Endothelial cell of umbilical vein (primary cell): ENCODE data around the gene LRTM2. TPM values are rescaled to one million over a fixed set of nuclear protein-coding genes. Genes with fewer than 3 reads are reported as not detected.

ENCODE experiments used
- BruUV-seq: library from RNA; stranded (reverse); fragments of 400-500 nt; replicated peaks from 2 replicates; lab custom pipeline; 2021; lab: Mats Ljungman, UMichigan
- CTCF ChIA-PET: fragments of 300-600, 350-600 bp; sonication (Branson Sonifier 250); formaldehyde crosslinking; loops from one replicate; lab custom pipeline; 2021; ENCODE audit warnings: antibody characterized with exemption, inconsistent platforms; lab: Charles Lee
- POLR2A ChIA-PET: fragments of 300-600, 350-600 bp; sonication (Branson Sonifier 250); formaldehyde crosslinking; loops from one replicate; lab custom pipeline; 2021; ENCODE audit warnings: antibody characterized with exemption, inconsistent platforms; lab: Charles Lee
- DNase-seq: peaks from one replicate; pipeline ENCODE4 v3.0.0-alpha.2; 2011; ENCODE audit warnings: low read depth, low spot score
- FAIRE-seq: peaks from 2 replicates; lab custom pipeline; 2011; peaks lifted over from hg19 to GRCh38; lab: Jason Lieb, UNC
- H2AFZ ChIP-seq: 2 replicates; pipeline ENCODE4 v1.6.0; 2012; ENCODE audit warnings: low read depth, low read length, control low read depth, inconsistent platforms
- H3K27ac ChIP-seq: 2 replicates; pipeline ENCODE4 v1.5.1; 2011; ENCODE audit warnings: low read depth, mild to moderate bottlenecking, control low read depth, low read length, moderate library complexity; ENCODE audit not compliant: insufficient read depth
- H3K27me3 ChIP-seq, 2 experiments: 2 replicates each; pipeline versions ENCODE4 v1.6.0 to v1.6.1; 2011; ENCODE audit warnings: low read length in 2 of 2, mixed read lengths in 1 of 2; ENCODE audit not compliant: control insufficient read depth in 2 of 2, insufficient read depth in 2 of 2
- H3K36me3 ChIP-seq, 2 experiments: 2 replicates in 1 of 2; 3 replicates in 1 of 2; pipeline ENCODE4 v1.5.1; 2011; ENCODE audit warnings: low read length in 2 of 2, mild to moderate bottlenecking in 1 of 2, moderate library complexity in 1 of 2; ENCODE audit not compliant: control insufficient read depth in 2 of 2, insufficient read depth in 2 of 2; ENCODE audit errors: extremely low read depth in 1 of 2
- H3K4me1 ChIP-seq: 3 replicates; pipeline ENCODE4 v1.5.1; 2011; ENCODE audit warnings: mild to moderate bottlenecking, low read length; ENCODE audit not compliant: control insufficient read depth, insufficient read depth; ENCODE audit errors: extremely low read depth
- H3K4me2 ChIP-seq: 2 replicates; pipeline ENCODE4 v1.6.1; 2011; ENCODE audit warnings: low read length, control low read depth, mixed read lengths; ENCODE audit not compliant: insufficient read depth
- H3K4me3 ChIP-seq, 3 experiments: fragments of 200-600 bp in 1 of 3; sonication (generic), shearing (Covaris generic) in 1 of 3; replicated peaks in 1 of 3; 2 replicates each; pipeline ENCODE4 v1.5.1; 2011 to 2016; ENCODE audit warnings: control low read depth in 3 of 3, low read length in 3 of 3, mild to moderate bottlenecking in 2 of 3, inconsistent platforms in 1 of 3, low read depth in 1 of 3, moderate library complexity in 1 of 3; ENCODE audit not compliant: insufficient read depth in 1 of 3
- H3K79me2 ChIP-seq: 2 replicates; pipeline ENCODE4 v1.6.0; 2012; ENCODE audit warnings: low read length, inconsistent platforms; ENCODE audit not compliant: control insufficient read depth, insufficient read depth
- H3K9ac ChIP-seq: replicated peaks from 2 replicates; pipeline ENCODE3; 2011; ENCODE audit warnings: low read length, control low read depth; ENCODE audit not compliant: insufficient read depth; ENCODE audit errors: extremely low read depth
- H3K9me1 ChIP-seq: replicated peaks from 3 replicates; pipeline ENCODE4 v1.6.0; 2011; ENCODE audit warnings: mild to moderate bottlenecking, low read length; ENCODE audit not compliant: control insufficient read depth, insufficient read depth; ENCODE audit errors: extremely low read depth
- H3K9me3 ChIP-seq: replicated peaks from 2 replicates; pipeline ENCODE4 v1.5.1; 2012; ENCODE audit warnings: low read length, inconsistent platforms; ENCODE audit not compliant: control insufficient read depth, insufficient read depth
- H4K20me1 ChIP-seq: replicated peaks from 2 replicates; pipeline ENCODE3; 2011; ENCODE audit warnings: mild to moderate bottlenecking, low read length; ENCODE audit not compliant: control insufficient read depth, insufficient read depth; ENCODE audit errors: extremely low read depth
- CTCF ChIP-seq, 2 donors: IDR thresholded peaks; 1 replicate in 1 of 2; 2 replicates in 1 of 2; pipeline ENCODE4 v1.5.1; 2011; ENCODE audit warnings: low read length in 2 of 2, mild to moderate bottlenecking in 2 of 2, moderate library complexity in 2 of 2, control low read depth in 1 of 2, inconsistent platforms in 1 of 2, low read depth in 1 of 2; ENCODE audit not compliant: insufficient read depth in 1 of 2; ENCODE audit errors: extremely low read depth in 1 of 2
- EZH2 ChIP-seq: IDR thresholded peaks from 2 replicates; pipeline ENCODE4 v1.6.1; 2012; ENCODE audit warnings: borderline replicate concordance, low read depth, mild to moderate bottlenecking, moderate library complexity, low read length, inconsistent platforms; ENCODE audit not compliant: severe bottlenecking
- FOS ChIP-seq: IDR thresholded peaks from 2 replicates; pipeline ENCODE4 v1.6.1; 2011; ENCODE audit warnings: mild to moderate bottlenecking, low read length, moderate library complexity, borderline replicate concordance; ENCODE audit not compliant: insufficient read depth
- GATA2 ChIP-seq: IDR thresholded peaks from 2 replicates; pipeline ENCODE4 v1.7.0; 2011; ENCODE audit warnings: low read depth, mild to moderate bottlenecking, moderate library complexity, mixed read lengths, low read length; ENCODE audit not compliant: insufficient read length, insufficient read depth
- JUN ChIP-seq: IDR thresholded peaks from 2 replicates; pipeline ENCODE4 v1.6.1; 2011; ENCODE audit warnings: borderline replicate concordance, low read depth; ENCODE audit not compliant: insufficient read length, insufficient read depth
- MAX ChIP-seq: IDR thresholded peaks from 2 replicates; pipeline ENCODE4 v1.6.1; 2011; ENCODE audit not compliant: insufficient read depth, insufficient read length
- MYC ChIP-seq: IDR thresholded peaks from one replicate; pipeline ENCODE4 v1.6.1; 2011; ENCODE audit warnings: mild to moderate bottlenecking, low read depth, low read length
- POLR2A ChIP-seq: IDR thresholded peaks from 2 replicates; pipeline ENCODE4 v1.6.1; 2012; ENCODE audit warnings: low read depth, mild to moderate bottlenecking, control low read depth, low read length
- POLR2AphosphoS5 ChIP-seq: IDR thresholded peaks from 2 replicates; pipeline ENCODE4 v1.6.1; 2012; ENCODE audit warnings: low read depth, mild to moderate bottlenecking, control low read depth, low read length, moderate library complexity; ENCODE audit not compliant: insufficient read depth
- dilution Hi-C: fragments of 300-500 bp; cut with MboI; formaldehyde crosslinking; loops from one replicate; pipeline ENCODE4 v1.15.0; 2019; ENCODE audit warnings: low sequenced_read_pairs; ENCODE audit not compliant: extremely low pct_ligation_motif_present
- intact Hi-C: fragments of 100-400 bp; cut with micrococcal nuclease; formaldehyde crosslinking; loops from one replicate; pipeline ENCODE4 v1.10.0; 2022
- polyA plus RNA-seq, 4 experiments: library from polyadenylated mRNA; depleted of rRNA in 3 of 4; stranded (reverse) in 3 of 4; unstranded in 1 of 4; fragments of >200 nt; gene quantifications; 2 replicates each; pipeline versions ENCODE4 v1.2.1 to v1.2.3, GENCODE V29; 2011 to 2012; ENCODE audit warnings: missing spikeins in 1 of 4
- total RNA-seq: library from RNA; stranded (reverse); gene quantifications from 2 replicates; pipeline ENCODE4 v1.2.3, GENCODE V29; 2021

Gene LRTM2
- total and polyA plus RNA-seq, 2 donors (not counting 3 experiments of a cell fraction or from before 2014, with no cell fraction given), result not detected

- Histone ChIP-seq H3K4me2 (no peak overlapping the region), H3K27me3 (peaks cover 29 to 30% of the 10 kb centered on the region in 2 experiments), H4K20me1 (no peaks in the 10 kb centered on the region), H3K27ac (no peak overlapping the region), H3K4me1 (no peaks in the 10 kb centered on the region), H3K4me3 (no peak overlapping the region), H3K9me1 (no peaks in the 10 kb centered on the region), H3K36me3 (no peaks in the 10 kb centered on the region), H2AFZ (no peak overlapping the region), H3K9ac (no peak overlapping the region), H3K79me2 (no peaks in the 10 kb centered on the region), H3K9me3 (no peaks in the 10 kb centered on the region)
- FAIRE-seq (no peak), DNase-seq (no peak)
- ChIA-PET CTCF (interaction anchor here (1.5 kb wide), 1 partner anchor 117 kb away, joined by 4 read pairs; no protein-coding TSS in a partner anchor), POLR2A (no interaction called here)
- intact Hi-C loops (no loop called here), dilution Hi-C loops (no loop called here)
- no TSS peak for BruUV-seq
- no peak for TF ChIP-seq POLR2AphosphoS5
- TF ChIP-seq CTCF (IDR thresholded peaks at IDR 0.05; ENCODE audit: extremely low read depth in 1 of 2, insufficient read depth in 1 of 2, low read depth in 1 of 2, low read length in 2 of 2), result no peak
- no peak for TF ChIP-seq POLR2A
- TF ChIP-seq MAX, result no peak
- no peak for TF ChIP-seq FOS
- TF ChIP-seq MYC, result no peak
Observed at GRCh38 chr12:1822699-1823098, 2.3 kb downstream of the LRTM2 start.

- H3K27me3 ChIP-seq, result peaks cover 29 to 30% of the 10 kb centered on the region in 2 experiments
- H3K79me2 ChIP-seq, result no peaks in the 10 kb centered on the region
- no peaks in the 10 kb centered on the region for H3K9me3 ChIP-seq
- no peak for TF ChIP-seq POLR2A
- TF ChIP-seq FOS, result no peak
- TF ChIP-seq JUN, result no peak
- TF ChIP-seq GATA2, result no peak
- no peak for TF ChIP-seq POLR2AphosphoS5
- TF ChIP-seq MYC, result no peak
- TF ChIP-seq EZH2, result no peak
- TF ChIP-seq CTCF (IDR thresholded peaks at IDR 0.05; ENCODE audit: extremely low read depth in 1 of 2, insufficient read depth in 1 of 2, low read depth in 1 of 2, low read length in 2 of 2), result no peak
- TF ChIP-seq MAX, result no peak
- H3K9ac ChIP-seq, result no peak overlapping the region
- CTCF ChIA-PET, result interaction anchor here (0.6 kb wide), 1 partner anchor 171 kb away, joined by 3 read pairs; no protein-coding TSS in a partner anchor
- H2AFZ ChIP-seq, result no peak overlapping the region
- POLR2A ChIA-PET, result no interaction called here
- FAIRE-seq (no peak), DNase-seq (no peak)
- H3K36me3 ChIP-seq, result no peaks in the 10 kb centered on the region
- no peak overlapping the region for H3K4me2 ChIP-seq
- dilution Hi-C loops, result no loop called here
- H3K27ac ChIP-seq, result no peak overlapping the region
- H3K9me1 ChIP-seq, result no peaks in the 10 kb centered on the region
- no peaks in the 10 kb centered on the region for H3K4me1 ChIP-seq
- no TSS peak for BruUV-seq
- intact Hi-C loops, result no loop called here
- H3K4me3 ChIP-seq, result no peak overlapping the region
- H4K20me1 ChIP-seq, result no peaks in the 10 kb centered on the region
Observed at GRCh38 chr12:1823237-1823636, 2.9 kb downstream of the LRTM2 start.
